Measurements from ENCODE around the gene XYLT1.

- no peak for TF ChIP-seq EZH2phosphoT487 (IDR thresholded peaks at IDR 0.05; ENCODE audit: insufficient read depth, low read depth)
- TF ChIP-seq EZH2 (IDR thresholded peaks at IDR 0.05; ENCODE audit: insufficient read depth, poor library complexity, severe bottlenecking), result no peak
These were observed 7.4 kb downstream of the XYLT1 start for GRCh38 chr16:17463335-17463734.
